IPS-NIHi11 (cell line): ENCODE results near the gene IST1.
"Not testable (repeated sequence)": the region's sequence is repeated elsewhere in the genome, so short reads cannot be mapped to it uniquely, and the experiment has no call there.

ENCODE experiments used
- DNase-seq: peaks from one replicate; pipeline ENCODE4 v3.0.0; 2012; ENCODE audit warnings: mixed read lengths, low spot score

Gene IST1

DNA sequence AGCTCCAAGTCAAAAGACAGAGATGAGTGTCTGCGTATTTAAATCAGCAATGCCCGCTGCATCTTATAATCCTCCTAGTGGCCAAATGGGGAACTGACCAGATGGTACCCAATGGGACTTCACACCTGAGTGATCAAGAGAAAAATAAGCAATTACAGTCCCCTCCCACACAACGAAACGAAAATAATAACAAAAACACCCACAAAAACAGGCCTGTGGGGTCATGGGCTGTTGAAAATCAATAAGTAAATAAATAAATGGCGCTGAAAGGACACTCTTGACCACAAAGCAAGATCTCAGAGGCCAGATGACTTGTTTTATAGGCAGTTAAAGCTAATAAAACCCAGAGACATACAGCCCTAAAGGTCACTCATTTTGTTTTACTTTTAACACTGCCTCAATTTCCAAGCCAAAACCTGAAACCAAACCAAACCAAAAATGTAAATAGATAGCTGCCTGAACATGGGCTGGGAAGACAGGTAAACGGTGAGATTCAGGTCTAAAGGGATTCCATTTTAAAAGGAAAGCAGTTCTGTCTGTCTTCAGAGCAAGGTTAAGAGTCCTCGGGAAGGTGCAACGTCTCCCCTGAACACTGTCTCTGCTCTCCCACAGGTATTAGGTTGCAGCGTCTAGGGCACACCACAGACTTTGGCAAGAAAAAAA lies 12.7 kb upstream of the IST1 start:
- DNase-seq: peak; percentile 69

DNA sequence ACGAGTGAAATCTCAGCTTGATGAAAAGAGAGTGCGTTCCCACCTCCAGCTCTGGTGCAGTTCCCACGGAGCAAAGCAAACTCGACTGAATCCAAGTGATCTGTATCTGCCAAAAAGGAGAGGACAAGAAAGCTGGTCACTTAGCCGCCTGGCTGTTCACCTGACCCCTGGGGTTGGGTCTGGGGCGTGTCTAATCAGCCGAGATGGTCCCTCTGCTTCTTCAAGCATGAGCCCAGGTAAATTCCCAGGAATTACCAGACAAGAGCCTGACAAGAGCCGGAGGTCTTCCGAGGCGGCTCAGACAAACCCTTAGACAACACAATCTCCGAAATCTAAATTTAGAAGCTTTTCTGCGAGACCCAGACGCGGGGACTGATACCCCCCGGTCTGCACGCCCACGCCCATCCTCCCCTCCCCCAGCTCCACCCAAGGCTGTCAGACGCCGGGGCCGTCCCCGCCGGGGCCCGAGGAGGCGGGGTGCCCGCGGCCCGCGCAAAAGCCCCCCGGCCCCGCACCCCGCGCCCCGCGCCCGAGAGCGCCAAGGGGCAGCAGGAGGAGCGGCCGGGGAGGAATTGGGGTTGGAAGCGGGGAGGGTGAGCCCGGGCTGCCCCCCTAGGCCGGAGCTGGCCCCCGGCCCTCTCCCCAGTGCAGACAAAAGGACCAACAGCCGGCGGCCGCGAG lies 12.0 kb upstream of the IST1 start:
- peak; percentile 62 for DNase-seq

DNA sequence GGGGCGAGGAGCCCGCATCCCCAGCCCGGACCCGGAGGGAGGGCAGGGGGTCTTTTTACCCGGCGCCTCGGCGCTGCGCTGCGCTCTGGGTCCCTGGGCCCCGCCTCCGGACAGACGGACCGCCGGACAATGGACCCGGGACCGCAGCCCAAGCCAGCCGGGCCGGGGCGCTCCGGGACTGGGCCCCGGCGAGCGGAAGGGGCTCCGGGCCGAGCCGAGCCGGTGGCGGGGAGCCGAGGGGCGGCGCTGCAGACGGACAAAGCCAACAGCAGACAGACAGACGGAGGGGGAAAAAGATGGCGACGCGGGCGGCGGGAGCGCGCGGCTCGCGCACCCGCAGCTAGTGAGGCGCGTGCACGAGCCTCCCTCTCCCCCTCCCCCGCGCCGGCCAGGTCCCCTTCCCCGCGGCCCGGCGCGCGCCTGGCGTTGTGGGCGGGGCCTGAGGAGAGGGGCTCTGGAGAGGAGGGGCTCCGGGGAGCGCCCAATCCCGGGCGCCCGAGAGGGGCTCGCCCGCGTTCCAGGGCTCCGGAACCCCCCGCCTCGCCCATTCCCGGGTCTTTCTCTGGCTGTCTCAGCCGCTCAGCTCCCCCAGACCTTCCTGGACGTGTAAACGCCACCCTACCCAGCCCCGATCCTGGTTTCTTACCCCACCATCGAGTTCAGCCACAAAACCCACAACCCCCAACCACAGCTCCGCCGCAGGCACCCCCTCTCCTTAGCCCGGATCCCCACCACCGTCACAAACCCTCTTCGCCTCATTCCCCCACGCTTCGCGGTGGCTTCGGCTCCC lies 11.3 kb upstream of the IST1 start, which contains the start of gene ZNF821:
Gene ZNF821 (minus strand): TSS at position 334 of the 790 bp plus-strand sequence. CDS start 4,236 bp downstream, outside the sequence.
- DNase-seq: peak; percentile 99

DNA sequence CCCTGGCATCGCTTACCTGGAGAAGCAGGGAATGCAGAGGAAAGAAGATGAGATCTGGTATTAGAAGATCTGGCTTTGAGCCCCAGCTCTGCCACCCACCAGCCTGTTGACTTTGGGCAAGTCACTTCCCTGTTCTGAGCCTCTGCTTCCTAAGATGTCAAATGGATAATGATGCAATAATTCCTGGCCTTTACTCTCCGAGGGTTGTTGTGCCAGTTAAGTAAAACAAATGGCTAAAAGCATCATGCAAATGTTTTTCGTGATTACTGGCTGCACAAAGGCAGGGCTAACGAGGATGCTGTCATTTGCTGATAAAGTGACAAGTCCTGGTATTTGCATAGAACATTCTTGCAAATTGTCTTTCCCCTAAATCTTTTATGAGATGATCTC lies 10.1 kb upstream of the IST1 start:
- DNase-seq: no peak

DNA sequence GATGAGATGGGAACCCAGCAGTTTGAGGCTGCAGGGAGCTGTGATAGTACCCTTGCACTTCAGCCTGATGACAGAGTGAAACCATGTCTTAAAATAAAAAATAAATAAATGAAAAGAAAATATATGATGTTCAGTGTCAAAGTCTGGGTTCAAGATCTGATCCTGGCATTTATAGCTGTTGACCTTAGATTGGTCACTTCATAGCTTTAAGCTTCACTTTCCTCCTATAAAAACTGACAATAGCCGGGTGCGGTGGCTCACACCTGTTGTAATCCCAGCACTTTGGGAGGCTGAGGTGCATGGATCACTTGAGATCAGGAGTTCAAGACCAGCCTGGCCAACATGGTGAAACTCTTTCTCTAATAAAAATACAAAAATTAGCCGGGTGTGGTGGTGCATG lies 6.2 kb upstream of the IST1 start:
- no peak for DNase-seq

DNA sequence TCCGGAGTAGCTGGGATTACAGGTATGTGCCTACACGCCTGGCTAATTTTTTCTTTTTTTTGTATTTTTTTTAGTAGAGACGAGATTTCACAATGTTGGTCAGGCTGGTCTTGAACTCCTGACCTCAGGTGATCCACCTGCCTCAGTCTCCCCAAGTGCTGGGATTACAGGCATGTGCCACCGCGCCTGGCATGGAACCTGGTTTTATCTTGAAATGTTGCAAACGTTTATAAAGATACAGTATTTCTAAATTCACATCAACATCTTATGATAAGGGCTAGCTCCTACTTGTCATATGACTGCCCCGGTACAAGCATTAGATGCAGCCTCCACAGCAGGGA lies 1.5 kb upstream of the IST1 start:
- no peak for DNase-seq

DNA sequence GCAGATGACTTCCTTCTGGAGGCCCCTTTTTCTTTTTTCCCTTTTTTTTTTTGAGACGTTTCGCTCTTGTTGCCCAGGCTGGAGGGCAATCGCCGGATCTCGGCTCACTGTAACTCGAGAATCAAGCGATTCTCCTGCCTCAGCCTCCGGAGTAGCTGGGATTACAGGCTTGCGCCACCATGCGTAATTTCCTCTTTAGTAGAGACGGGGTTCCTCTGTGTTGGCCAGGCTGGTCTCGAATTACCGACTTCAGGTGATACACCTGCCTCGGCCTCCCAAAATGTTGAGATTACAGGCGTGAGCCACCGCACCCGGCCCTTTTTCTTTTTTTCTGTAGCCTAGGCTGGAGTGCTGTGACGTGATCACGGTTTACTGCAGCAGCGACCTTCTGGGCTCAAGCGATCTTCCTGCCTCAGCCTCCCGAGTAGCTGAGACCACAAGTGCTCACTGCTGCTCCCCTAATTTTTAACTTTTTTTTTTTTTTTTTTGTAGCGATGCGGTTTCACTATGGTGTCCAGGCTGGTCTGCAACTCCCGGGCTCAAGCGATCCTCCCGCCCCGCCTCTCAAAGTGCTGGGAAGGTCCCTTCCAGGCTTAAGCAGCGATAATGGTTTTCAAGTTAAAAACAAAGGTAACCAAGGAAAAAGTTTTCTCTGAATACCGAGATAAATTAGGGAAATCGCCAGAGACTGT lies 956 bp upstream of the IST1 start:
- peak; percentile 17 for DNase-seq

DNA sequence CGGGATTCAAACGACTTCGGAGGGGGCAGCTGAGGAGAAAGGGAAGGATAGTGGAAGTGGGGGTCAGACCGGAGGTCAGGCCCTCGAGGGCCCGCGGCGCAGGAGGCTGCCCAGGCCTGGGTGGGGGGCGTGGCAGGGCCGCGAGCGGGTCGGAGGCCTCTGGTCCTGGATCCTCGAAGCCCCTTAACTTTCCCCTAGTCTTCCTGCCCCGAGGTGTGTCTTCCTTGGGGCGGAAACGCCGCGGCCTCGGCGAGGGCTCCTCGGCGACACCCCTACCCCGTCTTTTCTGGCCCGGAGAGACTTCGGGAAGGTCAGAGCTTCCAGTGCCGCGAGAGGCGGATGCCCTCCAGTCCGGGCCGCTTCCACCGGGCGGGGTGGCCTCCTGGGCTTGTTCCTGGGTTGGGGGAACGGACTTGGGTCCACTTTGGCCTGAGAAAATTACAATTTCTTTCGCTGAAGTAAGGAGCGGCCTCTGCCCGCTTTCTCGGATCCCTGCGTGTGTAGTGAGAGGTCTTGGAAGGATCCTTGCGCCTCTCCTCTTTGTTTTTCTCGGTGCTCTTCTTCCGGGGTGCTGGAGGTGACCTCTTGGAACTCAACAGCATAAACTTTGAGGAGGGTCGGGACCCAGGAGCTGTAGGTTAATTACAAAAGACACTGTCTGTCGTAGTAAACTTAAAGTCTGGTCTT lies 491 bp downstream of the IST1 start:
- peak; percentile 37 for DNase-seq

DNA sequence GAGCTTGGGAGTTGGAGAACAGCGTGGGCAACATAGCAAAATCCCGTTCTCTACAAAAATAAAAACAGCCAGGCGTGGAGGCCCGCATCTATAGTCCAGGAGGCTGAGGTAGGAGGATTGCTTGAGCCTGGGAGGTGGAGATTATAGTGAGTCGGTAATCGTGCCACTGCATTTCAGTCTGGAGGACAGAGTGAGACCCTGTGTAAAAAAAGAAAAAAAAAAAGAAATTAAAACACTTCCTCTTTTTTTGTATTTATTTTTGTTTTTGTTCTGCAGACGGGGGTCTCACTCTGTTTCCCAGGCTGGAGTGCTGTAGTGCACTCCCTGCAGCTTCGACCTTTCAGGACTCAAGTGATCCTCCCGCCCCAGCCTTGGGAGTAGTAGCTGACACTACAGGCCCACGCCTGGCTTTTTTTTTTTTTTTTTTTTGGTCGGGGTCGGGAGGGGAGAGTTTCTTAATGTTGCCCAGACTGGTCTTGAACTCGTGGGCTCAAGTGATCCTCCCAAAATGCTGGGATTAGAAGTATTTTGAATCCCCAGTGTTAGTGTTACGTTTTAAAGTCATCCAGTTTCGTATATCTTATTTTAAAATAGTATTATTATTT lies 1.5 kb downstream of the IST1 start:
- DNase-seq: no peak

DNA sequence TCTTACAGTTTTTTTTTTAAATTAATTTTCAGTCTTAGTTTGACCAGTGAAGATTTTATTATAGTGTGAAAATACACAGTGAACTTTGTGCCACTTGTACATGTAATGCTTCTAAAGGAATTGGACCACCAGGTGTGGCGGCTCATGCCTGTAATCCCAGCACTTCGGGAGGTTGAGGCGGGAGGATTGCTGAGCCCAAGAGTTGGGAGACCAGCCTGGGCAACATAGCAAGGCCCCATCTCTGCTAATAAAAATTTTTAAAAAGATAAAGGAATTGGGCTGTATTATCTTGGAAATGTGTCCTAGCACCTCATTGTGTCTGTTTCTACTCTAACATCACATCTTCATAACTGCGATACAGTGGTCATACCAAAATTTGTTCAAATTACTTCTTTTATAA lies 3.8 kb downstream of the IST1 start:
- DNase-seq: no peak

DNA sequence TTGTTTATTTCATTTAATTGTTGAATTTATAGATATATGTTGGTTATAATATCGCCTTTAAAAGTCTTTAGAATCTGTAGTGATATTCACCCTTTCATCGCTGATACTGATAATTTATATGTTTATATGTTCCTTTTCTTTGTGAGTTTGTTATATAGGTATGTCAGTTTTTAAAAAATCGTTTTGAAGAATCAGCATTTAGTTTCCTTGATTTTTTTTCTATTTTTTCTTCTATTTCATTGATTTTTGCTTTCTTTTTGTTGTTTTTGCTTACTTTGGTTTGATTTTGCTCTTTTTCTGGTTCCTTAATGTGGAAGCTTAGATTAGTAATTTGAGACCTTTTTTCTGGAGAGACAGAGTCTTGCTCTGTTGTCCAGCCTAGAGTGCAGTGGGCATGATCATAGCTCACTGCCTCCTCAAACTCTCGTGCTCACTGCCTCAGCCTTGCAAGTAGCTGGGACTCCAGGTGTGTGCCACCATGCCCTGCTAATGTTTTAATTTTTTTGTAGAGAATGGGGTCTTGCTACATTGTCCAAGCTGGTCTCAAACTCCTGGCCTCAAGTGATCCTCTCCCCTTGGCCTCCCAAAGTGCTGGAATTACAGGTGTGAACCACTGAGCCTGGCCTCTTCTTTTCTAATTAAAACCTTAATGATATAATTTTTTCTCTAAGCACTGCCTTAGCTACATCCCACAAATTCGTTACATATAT lies 7.5 kb downstream of the IST1 start:
- no peak for DNase-seq

DNA sequence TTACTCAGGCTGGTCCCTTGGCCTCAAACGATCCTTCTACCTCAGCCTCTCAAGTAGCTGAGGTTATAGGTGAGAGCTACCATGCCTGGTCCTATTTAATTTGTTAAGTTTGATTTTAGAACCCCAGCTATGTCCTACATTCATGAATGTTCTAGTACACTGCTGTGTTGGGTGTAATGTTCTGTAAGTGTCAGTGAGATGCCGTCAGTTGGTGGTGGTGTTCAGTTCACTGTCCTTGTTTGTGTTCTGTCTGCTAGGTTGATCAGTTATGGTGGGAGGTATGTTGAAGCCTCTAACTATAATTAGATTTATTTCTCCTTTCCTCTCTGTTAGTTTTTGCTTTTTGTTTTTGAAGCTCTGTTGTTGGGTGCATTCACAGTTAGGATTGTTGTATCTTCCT lies 8.3 kb downstream of the IST1 start:
- no peak for DNase-seq

DNA sequence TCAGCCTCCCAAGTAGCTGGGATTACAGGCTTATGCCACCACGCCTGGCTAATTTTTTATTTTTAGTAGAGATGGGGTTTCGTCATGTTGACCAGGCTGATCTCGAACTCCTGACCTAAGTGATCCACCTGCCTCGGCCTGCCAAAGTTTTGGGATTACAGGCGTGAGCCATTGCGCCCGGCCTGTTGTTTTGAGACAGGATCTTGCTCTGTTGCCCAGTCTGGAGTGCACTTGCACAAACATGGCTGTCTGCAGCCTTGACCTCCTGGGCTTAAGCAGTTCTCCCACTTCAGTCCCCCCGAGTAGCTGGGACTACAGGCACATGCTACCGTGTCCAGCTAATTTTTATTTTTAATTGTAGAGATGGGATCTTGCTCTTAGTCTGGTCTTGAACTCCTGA lies 8.9 kb downstream of the IST1 start:
- no peak for DNase-seq

DNA sequence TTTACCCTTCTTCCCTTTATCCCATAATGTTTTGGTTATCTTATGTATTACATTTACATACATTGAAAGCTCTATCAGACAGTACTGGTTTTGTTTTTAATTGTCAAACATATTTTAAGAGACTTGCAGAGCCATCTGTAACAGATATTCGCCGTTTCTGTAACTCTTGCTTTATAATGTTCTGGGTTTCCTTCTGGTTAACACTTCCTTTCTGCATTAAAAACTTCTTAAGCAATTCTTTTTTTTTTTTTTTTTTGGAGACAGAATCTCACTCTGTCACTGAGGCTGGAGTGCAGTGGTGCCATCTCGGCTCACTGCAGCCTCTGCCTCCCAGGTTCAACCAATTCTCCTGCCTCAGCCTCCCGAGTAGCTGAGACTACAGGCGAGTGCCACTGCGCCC lies 10.4 kb downstream of the IST1 start:
- DNase-seq: not testable (repeated sequence)

DNA sequence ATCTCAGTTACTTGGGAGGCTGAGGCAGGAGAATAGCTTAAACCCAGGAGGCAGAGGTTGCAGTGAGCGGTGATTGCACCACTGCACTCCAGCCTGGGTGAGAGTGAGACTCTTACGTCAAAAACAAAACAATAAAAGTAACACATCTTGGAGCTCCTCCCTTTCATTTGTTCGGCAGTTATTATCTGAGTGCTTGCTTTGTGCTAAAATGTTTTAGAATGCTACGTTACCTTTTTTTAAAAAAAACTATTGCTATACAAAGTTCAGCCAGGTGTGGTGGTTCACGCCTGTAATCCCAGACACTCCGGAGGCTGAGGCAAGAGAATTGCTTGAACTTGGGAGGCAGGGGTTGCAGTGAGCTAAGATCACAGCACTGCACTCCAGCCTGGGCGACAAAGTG lies 15.8 kb downstream of the IST1 start:
- no peak for DNase-seq

DNA sequence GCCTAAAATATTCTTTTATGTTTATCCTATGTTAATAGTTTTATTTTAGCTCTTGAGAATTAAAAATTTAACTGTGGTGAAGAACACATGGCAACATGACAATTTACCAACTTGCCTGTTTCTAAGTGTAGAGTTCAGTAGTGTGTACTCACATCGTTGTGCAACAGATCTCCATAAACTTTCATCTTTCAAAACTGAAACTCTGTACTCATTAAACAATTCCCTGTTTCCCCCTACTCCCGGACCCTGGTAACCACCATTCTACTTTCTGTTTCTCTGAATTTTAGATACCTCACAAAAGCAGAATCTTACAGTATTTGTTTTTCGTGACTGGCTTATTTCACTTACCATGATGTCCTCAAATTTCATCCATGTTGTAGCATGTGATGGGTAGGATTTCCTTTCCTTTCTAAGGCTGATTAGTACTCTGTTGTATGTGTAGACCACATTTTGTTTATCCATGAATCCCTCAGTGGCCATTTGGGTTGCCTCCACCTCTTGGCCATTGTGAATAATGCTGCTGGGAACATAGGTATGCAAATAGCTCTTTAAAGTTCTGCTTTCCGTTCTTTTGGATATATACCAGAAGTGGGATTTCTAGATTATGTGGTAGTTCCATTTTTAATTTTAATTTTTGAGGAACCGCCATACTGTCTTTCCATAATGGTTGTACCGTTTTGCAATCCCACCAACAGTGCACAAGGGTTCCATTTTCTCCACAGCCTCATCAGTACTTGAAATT lies 17.4 kb downstream of the IST1 start:
- DNase-seq: no peak

DNA sequence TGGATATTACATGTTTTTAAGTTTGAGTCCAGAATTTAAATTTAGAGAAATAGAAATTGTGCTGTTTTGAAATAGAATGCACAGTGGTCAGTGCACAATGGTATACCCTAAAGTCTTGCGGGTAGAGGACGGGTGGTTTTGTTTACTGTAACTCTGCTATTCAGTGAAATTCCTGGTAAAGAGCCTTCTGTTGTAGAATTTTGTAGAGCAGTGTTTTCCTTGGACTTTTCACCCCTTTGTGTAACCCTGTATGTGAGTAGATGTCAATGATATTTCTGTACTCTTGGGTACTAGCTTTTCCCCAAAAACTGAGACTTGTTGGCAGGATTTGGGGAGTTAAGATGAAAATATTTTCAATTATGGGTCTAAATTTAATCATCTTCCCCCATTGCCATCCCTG lies 19.5 kb downstream of the IST1 start:
- DNase-seq: no peak

DNA sequence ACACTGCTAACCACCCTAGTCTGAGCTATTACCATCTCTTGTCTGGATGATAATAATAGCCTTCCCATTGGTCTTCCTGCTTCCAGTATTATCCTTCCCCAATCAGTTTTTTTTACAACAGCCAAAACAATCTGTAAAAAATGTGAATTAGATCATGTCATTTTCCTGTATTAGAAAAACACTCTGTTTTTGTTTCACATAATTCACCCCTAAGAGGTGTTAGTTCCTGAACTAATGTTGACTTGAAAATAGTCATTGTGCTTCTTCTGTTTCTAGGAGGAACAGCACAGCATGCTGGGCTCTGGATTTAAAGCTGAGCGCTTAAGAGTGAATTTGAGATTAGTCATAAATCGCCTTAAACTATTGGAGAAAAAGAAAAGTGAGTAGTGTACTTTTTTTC lies 20.0 kb downstream of the IST1 start:
- DNase-seq: no peak

DNA sequence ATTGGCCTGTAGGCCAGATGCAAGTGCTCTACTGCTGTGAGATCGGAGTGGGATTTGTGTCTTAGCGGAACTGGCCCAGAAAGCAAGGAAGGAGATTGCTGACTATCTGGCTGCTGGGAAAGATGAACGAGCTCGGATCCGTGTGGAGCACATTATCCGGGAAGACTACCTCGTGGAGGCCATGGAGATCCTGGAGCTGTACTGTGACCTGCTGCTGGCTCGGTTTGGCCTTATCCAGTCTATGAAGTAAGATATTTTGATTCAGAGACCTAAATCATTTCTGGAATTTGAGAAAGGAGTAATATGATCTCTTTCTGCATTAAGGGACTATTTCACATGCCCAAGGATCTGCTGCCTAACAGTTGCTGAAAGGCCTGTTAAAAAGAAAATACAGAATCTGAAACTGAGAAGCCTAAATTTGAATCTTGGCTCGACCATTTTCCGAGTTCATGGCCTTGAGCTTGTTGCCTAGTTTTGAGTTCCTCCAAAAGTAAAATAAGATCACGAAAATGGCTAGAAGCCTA lies 21.1 kb downstream of the IST1 start:
- DNase-seq: no peak

DNA sequence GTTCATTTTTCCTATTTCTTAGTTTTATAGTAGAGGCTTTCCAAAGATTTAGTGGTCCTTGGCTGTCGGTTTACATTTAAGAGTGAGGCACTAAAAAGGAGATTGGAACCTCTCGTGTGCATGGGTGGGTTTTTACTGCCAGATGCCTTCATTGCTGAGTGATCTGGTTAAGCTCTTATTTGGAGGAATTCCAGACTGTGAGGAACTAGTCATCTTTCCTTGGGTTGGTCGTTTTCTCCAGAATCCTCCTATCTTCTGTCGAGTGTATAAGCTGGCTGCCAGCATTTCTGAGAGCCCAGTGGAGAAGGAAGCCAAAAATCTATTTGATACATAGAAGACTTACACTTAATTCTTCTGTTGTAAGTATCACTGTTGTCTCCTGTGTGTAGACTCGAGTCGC lies 22.6 kb downstream of the IST1 start:
- DNase-seq: no peak
